Vagina (tissue), 2 donors: ENCODE results near the gene CFAP141.
"Not testable (repeated sequence)": the region's sequence is repeated elsewhere in the genome, so short reads cannot be mapped to it uniquely, and the experiment has no call there.

Experiments
- POLR2AphosphoS5 ChIP-seq, 2 donors: sonication (generic); formaldehyde crosslinking; IDR thresholded peaks; one replicate each; pipeline ENCODE4 v1.9.0; 2017; ENCODE audit warnings: antibody characterized with exemption in 2 of 2, mild to moderate bottlenecking in 2 of 2, low read depth in 1 of 2; ENCODE audit not compliant: insufficient read depth in 1 of 2
- TF ChIP-seq, protein P1 (sequence below), 3 experiments: fragments of 450-650 bp in 2 of 3; fragments of 200-600 bp in 1 of 3; sonication (generic) in 1 of 3; IDR thresholded peaks; one replicate each; pipeline ENCODE4 v1.5.1; 2017 to 2019; ENCODE audit warnings: antibody characterized with exemption in 3 of 3, mild to moderate bottlenecking in 2 of 3, moderate library complexity in 2 of 3

DNA sequence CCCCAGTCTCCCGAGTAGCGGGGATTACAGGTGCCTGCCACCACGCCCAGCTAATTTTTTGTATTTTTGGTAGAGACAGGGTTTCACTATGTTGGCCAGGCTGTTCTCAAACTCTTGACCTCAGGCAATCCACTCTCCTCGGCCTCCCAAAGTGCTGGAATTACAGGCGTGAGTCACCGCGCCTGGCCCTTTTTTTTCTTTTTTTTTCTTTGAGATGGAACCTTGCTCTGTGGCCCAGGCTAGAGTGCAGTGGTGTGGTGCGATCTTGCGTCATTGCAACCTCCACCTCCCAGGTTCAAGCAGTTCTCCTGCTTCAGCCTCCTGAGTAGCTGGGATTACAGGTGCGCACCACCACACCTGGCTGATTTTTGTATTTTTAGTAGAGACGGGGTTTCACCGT is 27.0 kb upstream of the CFAP141 start:
- TF ChIP-seq, protein P1, sequence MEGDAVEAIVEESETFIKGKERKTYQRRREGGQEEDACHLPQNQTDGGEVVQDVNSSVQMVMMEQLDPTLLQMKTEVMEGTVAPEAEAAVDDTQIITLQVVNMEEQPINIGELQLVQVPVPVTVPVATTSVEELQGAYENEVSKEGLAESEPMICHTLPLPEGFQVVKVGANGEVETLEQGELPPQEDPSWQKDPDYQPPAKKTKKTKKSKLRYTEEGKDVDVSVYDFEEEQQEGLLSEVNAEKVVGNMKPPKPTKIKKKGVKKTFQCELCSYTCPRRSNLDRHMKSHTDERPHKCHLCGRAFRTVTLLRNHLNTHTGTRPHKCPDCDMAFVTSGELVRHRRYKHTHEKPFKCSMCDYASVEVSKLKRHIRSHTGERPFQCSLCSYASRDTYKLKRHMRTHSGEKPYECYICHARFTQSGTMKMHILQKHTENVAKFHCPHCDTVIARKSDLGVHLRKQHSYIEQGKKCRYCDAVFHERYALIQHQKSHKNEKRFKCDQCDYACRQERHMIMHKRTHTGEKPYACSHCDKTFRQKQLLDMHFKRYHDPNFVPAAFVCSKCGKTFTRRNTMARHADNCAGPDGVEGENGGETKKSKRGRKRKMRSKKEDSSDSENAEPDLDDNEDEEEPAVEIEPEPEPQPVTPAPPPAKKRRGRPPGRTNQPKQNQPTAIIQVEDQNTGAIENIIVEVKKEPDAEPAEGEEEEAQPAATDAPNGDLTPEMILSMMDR (IDR thresholded peaks at IDR 0.05), result not testable (repeated sequence)
- not testable (repeated sequence) for TF ChIP-seq POLR2AphosphoS5 (IDR thresholded peaks at IDR 0.05; ENCODE audit: insufficient read depth in 1 of 2, low read depth in 1 of 2)
